ENCODE data around the gene HOPX.

- no peak for TF ChIP-seq CTCF (IDR thresholded peaks at IDR 0.05 in 4 of 5, conservative IDR thresholded peaks at IDR 0.05 in 1 of 5)
- no peak for TF ChIP-seq POLR2A (IDR thresholded peaks at IDR 0.05)
These were observed 3.4 kb downstream of the HOPX start for GRCh38 chr4:56677711-56678110.

Data from gastrocnemius medialis (tissue), 4 donors.